Neuronal stem cell (in vitro differentiated cells): Measurements from ENCODE around the gene CDK17.

Source experiments
- DNase-seq: peaks from one replicate; pipeline ENCODE4 v3.0.0-alpha.2; 2013; ENCODE audit warnings: low spot score
- H2AFZ ChIP-seq: one replicate; pipeline ENCODE4 v1.6.1; 2013; ENCODE audit warnings: mild to moderate bottlenecking, low read length, inconsistent platforms
- H2AK5ac ChIP-seq: 2 replicates; pipeline ENCODE4 v1.6.1; 2013; ENCODE audit warnings: low read depth, mild to moderate bottlenecking, inconsistent platforms, low read length, moderate library complexity, mixed read lengths
- H2BK120ac ChIP-seq: 2 replicates; pipeline ENCODE4 v1.6.1; 2013; ENCODE audit warnings: low read depth, mild to moderate bottlenecking, inconsistent platforms, low read length, moderate library complexity, mixed read lengths
- H2BK12ac ChIP-seq: one replicate; pipeline ENCODE4 v1.6.1; 2013; ENCODE audit warnings: low read length, inconsistent platforms
- H2BK15ac ChIP-seq: 2 replicates; pipeline ENCODE4 v1.6.1; 2013; ENCODE audit warnings: mild to moderate bottlenecking, low read length, inconsistent platforms, mixed read lengths
- H2BK5ac ChIP-seq: one replicate; pipeline ENCODE4 v1.6.1; 2013; ENCODE audit warnings: inconsistent platforms, mild to moderate bottlenecking, low read length, moderate library complexity
- H3K14ac ChIP-seq: one replicate; pipeline ENCODE4 v1.6.1; 2013; ENCODE audit warnings: low read length, inconsistent platforms
- H3K18ac ChIP-seq: 2 replicates; pipeline ENCODE4 v1.6.1; 2013; ENCODE audit warnings: low read length, inconsistent platforms
- H3K23ac ChIP-seq: 2 replicates; pipeline ENCODE4 v1.6.1; 2013; ENCODE audit warnings: low read depth, mild to moderate bottlenecking, mixed read lengths, low read length, inconsistent platforms; ENCODE audit not compliant: poor library complexity
- H3K27ac ChIP-seq: replicated peaks from 3 replicates; pipeline ENCODE4 v1.5.1; 2013; ENCODE audit warnings: low read length, inconsistent platforms
- H3K27me3 ChIP-seq, 3 experiments: 2 replicates each; pipeline ENCODE4 v1.6.1; 2013; ENCODE audit warnings: low read length in 3 of 3, mild to moderate bottlenecking in 2 of 3, inconsistent platforms in 1 of 3, low read depth in 1 of 3, mixed read lengths in 1 of 3, moderate library complexity in 1 of 3; ENCODE audit not compliant: control insufficient read depth in 3 of 3, insufficient read depth in 3 of 3
- H3K36me3 ChIP-seq, 2 donors: replicated peaks in 1 of 2; 2 replicates each; pipeline ENCODE4 v1.6.1; 2013; ENCODE audit warnings: low read length in 2 of 2; ENCODE audit not compliant: control insufficient read depth in 2 of 2, insufficient read depth in 2 of 2
- H3K4ac ChIP-seq: 2 replicates; pipeline ENCODE4 v1.6.1; 2013; ENCODE audit warnings: inconsistent platforms, mild to moderate bottlenecking, low read length, moderate library complexity
- H3K4me1 ChIP-seq, 2 donors: 1 replicate in 1 of 2; 2 replicates in 1 of 2; pipeline ENCODE4 v1.6.1; 2013; ENCODE audit warnings: low read length in 2 of 2, low read depth in 1 of 2; ENCODE audit not compliant: control insufficient read depth in 2 of 2, insufficient read depth in 1 of 2
- H3K4me2 ChIP-seq: one replicate; pipeline ENCODE4 v1.6.1; 2013; ENCODE audit warnings: mild to moderate bottlenecking, low read length, inconsistent platforms; ENCODE audit not compliant: insufficient read depth, poor library complexity, severe bottlenecking
- H3K4me3 ChIP-seq, 2 donors: 2 replicates each; pipeline ENCODE4 v1.5.1; 2013; ENCODE audit warnings: low read length in 2 of 2, mild to moderate bottlenecking in 2 of 2, inconsistent platforms in 1 of 2, moderate library complexity in 1 of 2
- H3K79me1 ChIP-seq: one replicate; pipeline ENCODE4 v1.6.1; 2013; ENCODE audit warnings: low read depth, mild to moderate bottlenecking, inconsistent platforms, low read length, moderate library complexity
- H3K9ac ChIP-seq: one replicate; pipeline ENCODE4 v1.6.1; 2013; ENCODE audit warnings: mild to moderate bottlenecking, low read depth, low read length, inconsistent platforms; ENCODE audit not compliant: poor library complexity
- H3K9me3 ChIP-seq, 2 donors: replicated peaks in 1 of 2; 2 replicates each; pipeline versions ENCODE3 to v1.6.1; 2013; ENCODE audit warnings: low read length in 2 of 2, mild to moderate bottlenecking in 2 of 2, inconsistent platforms in 1 of 2, low read depth in 1 of 2, mixed read lengths in 1 of 2, moderate library complexity in 1 of 2; ENCODE audit not compliant: control insufficient read depth in 2 of 2, insufficient read depth in 1 of 2
- H4K8ac ChIP-seq: one replicate; pipeline ENCODE4 v1.6.1; 2013; ENCODE audit warnings: low read depth, mild to moderate bottlenecking, inconsistent platforms, low read length, moderate library complexity
- H4K91ac ChIP-seq: one replicate; pipeline ENCODE4 v1.6.1; 2013; ENCODE audit warnings: low read length, low read depth, mild to moderate bottlenecking, inconsistent platforms; ENCODE audit not compliant: poor library complexity
- WGBS, 2 donors: extraction: QIAGEN DNeasy Blood & Tissue Kit; methylation state at CpG; one replicate each; pipeline ENCODE4 v1.1.7; 2013; ENCODE audit warnings: missing lambda C conversion rate in 2 of 2, mixed read lengths in 1 of 2; ENCODE audit not compliant: insufficient read length in 2 of 2, insufficient replicate concordance in 1 of 2; ENCODE audit errors: extremely low coverage in 2 of 2; 5-methylcytosine and 5-hydroxymethylcytosine counted together

Gene CDK17

DNA sequence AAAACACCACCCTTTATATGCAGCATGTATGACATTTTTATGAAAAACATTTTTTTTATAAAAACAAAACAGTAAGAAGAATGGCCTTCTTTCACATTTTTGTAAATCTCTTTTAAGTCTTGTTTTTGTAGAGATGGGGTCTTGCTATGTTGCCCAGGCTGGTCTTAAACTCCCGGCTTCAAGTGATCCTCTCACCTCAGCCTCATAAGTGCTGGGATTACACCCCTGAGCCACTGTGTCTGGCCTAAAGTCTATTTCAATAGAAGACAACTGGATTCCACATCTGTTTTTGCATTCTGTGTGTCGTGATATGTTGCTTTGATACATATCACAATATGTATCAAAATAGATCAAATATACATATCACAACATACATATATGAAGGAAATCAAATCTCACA lies 107.1 kb downstream of the CDK17 start:
- no peak overlapping the region for H2AK5ac ChIP-seq
- peaks cover 0 to 3% of the 10 kb centered on the region in 2 donors for H3K4me1 ChIP-seq
- no peak overlapping the region for H3K23ac ChIP-seq
- H4K91ac ChIP-seq: no peak overlapping the region
- no peaks in the 10 kb centered on the region for H3K79me1 ChIP-seq
- H3K9me3 ChIP-seq: peaks cover 0 to 7% of the 10 kb centered on the region in 2 donors
- no CpG with 5 or more reads among the region's 2 CpGs for WGBS, 2 donors
- no peak overlapping the region for H3K9ac ChIP-seq
- no peak overlapping the region for H3K4ac ChIP-seq
- DNase-seq: no peak
- no peak overlapping the region for H2BK12ac ChIP-seq
- H4K8ac ChIP-seq: no peak overlapping the region
- H3K36me3 ChIP-seq: peaks cover 3 to 87% of the 10 kb centered on the region in 2 donors
- no peak overlapping the region for H2BK15ac ChIP-seq
- H3K27me3 ChIP-seq: no peaks in the 10 kb centered on the region
- H3K14ac ChIP-seq: no peak overlapping the region
- H2AFZ ChIP-seq: no peak overlapping the region
- H2BK120ac ChIP-seq: no peak overlapping the region
- no peak overlapping the region for H3K27ac ChIP-seq
- H3K18ac ChIP-seq: no peak overlapping the region
- no peak overlapping the region for H3K4me3 ChIP-seq
- no peak overlapping the region for H2BK5ac ChIP-seq
- no peak overlapping the region for H3K4me2 ChIP-seq

DNA sequence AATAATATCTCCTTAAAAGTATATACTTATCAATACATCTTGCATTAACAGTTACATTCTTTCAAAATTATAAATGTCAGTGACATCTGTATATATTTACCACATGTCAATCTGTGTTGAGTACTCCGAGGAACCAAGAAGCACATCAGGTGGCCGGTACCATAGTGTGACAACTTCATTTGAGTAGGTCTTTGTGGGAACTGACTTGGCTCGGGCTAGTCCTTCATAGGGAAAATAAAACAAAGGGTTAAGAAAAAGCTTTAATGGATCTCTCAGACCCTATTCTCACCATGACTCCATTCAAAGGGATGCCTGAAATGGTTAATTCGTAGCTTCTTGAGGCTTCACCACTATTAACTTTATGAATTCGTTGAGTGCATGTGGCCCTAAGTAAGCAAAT lies 111.2 kb downstream of the CDK17 start:
- no peaks in the 10 kb centered on the region for H3K27me3 ChIP-seq
- peaks cover 8 to 88% of the 10 kb centered on the region in 2 donors for H3K36me3 ChIP-seq
- H3K79me1 ChIP-seq: no peaks in the 10 kb centered on the region
- no peak overlapping the region for H3K23ac ChIP-seq
- H2AK5ac ChIP-seq: no peak overlapping the region
- no peak overlapping the region for H3K4me3 ChIP-seq
- no peak overlapping the region for H3K4ac ChIP-seq
- H4K8ac ChIP-seq: no peak overlapping the region
- WGBS, 2 donors: no CpG with 5 or more reads among the region's 5 CpGs
- H3K9me3 ChIP-seq: no peaks in the 10 kb centered on the region
- no peak overlapping the region for H2AFZ ChIP-seq
- no peak overlapping the region for H2BK15ac ChIP-seq
- H3K27ac ChIP-seq: no peak overlapping the region
- no peak overlapping the region for H4K91ac ChIP-seq
- peaks cover 0 to 3% of the 10 kb centered on the region in 2 donors for H3K4me1 ChIP-seq
- H3K14ac ChIP-seq: no peak overlapping the region
- DNase-seq: no peak
- no peak overlapping the region for H2BK5ac ChIP-seq
- H3K18ac ChIP-seq: no peak overlapping the region
- H3K9ac ChIP-seq: no peak overlapping the region
- no peak overlapping the region for H2BK12ac ChIP-seq
- no peak overlapping the region for H2BK120ac ChIP-seq
- no peak overlapping the region for H3K4me2 ChIP-seq

DNA sequence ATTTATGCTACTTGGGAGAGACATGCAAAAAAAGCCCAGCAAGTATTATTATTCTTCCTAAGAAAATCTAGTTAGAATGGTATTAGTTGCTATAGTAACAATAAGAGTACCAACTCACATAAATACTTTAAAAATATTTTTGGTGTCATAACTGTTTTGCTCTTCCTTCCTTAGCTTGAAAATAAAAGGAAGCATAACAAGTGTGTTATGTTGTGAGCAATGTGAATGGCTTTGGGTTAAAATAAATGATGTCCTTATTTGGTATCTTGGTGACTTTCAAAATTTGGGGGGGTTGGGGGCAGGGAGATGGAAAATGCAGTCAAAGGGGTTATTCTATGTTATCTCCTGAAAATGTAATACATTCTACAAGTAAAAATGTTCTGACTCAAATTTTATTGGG lies 115.1 kb downstream of the CDK17 start:
- H3K27me3 ChIP-seq: no peaks in the 10 kb centered on the region
- H2AK5ac ChIP-seq: no peak overlapping the region
- H2BK12ac ChIP-seq: no peak overlapping the region
- H3K14ac ChIP-seq: no peak overlapping the region
- no peak overlapping the region for H3K27ac ChIP-seq
- H3K36me3 ChIP-seq: peaks cover 14 to 97% of the 10 kb centered on the region in 2 donors
- no peak overlapping the region for H3K9ac ChIP-seq
- no peak overlapping the region for H3K4me3 ChIP-seq
- no peaks in the 10 kb centered on the region for H3K79me1 ChIP-seq
- H3K4me2 ChIP-seq: no peak overlapping the region
- no peak overlapping the region for H3K23ac ChIP-seq
- H3K4me1 ChIP-seq: peaks cover 0 to 3% of the 10 kb centered on the region in 2 donors
- H2AFZ ChIP-seq: no peak overlapping the region
- H2BK5ac ChIP-seq: no peak overlapping the region
- no peak overlapping the region for H3K18ac ChIP-seq
- H4K91ac ChIP-seq: no peak overlapping the region
- H3K4ac ChIP-seq: no peak overlapping the region
- no peaks in the 10 kb centered on the region for H3K9me3 ChIP-seq
- no peak overlapping the region for H2BK15ac ChIP-seq
- H2BK120ac ChIP-seq: no peak overlapping the region
- no peak for DNase-seq
- H4K8ac ChIP-seq: no peak overlapping the region

DNA sequence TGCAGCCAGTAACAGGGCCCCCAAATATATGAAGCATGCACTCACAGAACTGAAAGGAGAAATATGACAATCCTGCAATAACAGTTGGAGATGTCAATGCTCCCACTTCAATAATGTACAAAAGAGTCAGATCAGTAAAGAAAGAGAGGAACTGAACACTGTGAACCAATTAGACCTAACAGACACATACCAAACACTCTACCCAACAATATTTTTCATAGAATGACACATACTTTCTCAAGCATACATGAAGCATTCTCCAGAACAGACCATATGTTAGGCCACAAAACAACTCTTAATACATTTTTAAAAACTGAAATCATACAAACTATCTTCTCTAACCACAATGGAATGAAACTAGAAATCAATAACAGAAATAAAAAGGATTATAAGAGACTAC lies 125.9 kb downstream of the CDK17 start:
- no peaks in the 10 kb centered on the region for H3K79me1 ChIP-seq
- H3K4me2 ChIP-seq: no peak overlapping the region
- H3K18ac ChIP-seq: no peak overlapping the region
- no peaks in the 10 kb centered on the region for H3K4me1 ChIP-seq
- H3K14ac ChIP-seq: no peak overlapping the region
- no peaks in the 10 kb centered on the region for H3K27me3 ChIP-seq
- no peak overlapping the region for H2AFZ ChIP-seq
- H2BK5ac ChIP-seq: no peak overlapping the region
- no peak overlapping the region for H3K27ac ChIP-seq
- H3K36me3 ChIP-seq: peaks cover 0 to 56% of the 10 kb centered on the region in 2 donors
- H3K4ac ChIP-seq: no peak overlapping the region
- H3K9ac ChIP-seq: no peak overlapping the region
- H3K23ac ChIP-seq: no peak overlapping the region
- H4K8ac ChIP-seq: no peak overlapping the region
- H2BK12ac ChIP-seq: no peak overlapping the region
- no peak overlapping the region for H2BK120ac ChIP-seq
- H3K4me3 ChIP-seq: no peak overlapping the region
- H4K91ac ChIP-seq: no peak overlapping the region
- H2AK5ac ChIP-seq: no peak overlapping the region
- no peak overlapping the region for H2BK15ac ChIP-seq
- no peaks in the 10 kb centered on the region for H3K9me3 ChIP-seq
- DNase-seq: no peak
